ENCODE data around the gene IPMK.

- TF ChIP-seq POLR2A (IDR thresholded peaks at IDR 0.05; ENCODE audit: low read length) (no peak), GATA1 (IDR thresholded peaks at IDR 0.05; ENCODE audit: low read depth, low read length) (no peak)
These were observed 806 bp upstream of the IPMK start for GRCh38 chr10:58268454-58268945.
